ENCODE data around the gene SP140.

The SP140 gene

DNA sequence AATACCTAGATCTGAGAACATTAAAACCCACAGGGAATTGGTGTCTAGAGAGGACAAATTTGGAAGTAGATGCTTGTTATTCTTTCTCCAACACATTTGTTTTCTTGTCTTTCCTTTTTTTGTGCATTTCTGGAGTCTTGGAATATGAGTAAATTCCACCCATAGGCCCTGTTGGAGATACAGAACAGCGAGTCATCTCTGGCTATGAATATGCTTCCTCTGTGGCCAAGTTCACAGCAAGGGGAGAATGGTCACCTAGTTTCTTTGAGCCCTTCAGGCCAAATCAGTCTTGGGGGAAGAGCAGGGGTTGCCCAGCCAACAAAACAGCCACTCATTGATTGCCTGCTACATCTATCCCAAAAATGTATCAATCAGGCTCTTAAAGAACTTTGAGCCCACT, 132.8 kb downstream of the SP140 start:
- no peak overlapping the region for H3K4me3 ChIP-seq (ENCODE audit: low read depth, low read length)
- TF ChIP-seq, protein P1, sequence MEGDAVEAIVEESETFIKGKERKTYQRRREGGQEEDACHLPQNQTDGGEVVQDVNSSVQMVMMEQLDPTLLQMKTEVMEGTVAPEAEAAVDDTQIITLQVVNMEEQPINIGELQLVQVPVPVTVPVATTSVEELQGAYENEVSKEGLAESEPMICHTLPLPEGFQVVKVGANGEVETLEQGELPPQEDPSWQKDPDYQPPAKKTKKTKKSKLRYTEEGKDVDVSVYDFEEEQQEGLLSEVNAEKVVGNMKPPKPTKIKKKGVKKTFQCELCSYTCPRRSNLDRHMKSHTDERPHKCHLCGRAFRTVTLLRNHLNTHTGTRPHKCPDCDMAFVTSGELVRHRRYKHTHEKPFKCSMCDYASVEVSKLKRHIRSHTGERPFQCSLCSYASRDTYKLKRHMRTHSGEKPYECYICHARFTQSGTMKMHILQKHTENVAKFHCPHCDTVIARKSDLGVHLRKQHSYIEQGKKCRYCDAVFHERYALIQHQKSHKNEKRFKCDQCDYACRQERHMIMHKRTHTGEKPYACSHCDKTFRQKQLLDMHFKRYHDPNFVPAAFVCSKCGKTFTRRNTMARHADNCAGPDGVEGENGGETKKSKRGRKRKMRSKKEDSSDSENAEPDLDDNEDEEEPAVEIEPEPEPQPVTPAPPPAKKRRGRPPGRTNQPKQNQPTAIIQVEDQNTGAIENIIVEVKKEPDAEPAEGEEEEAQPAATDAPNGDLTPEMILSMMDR (IDR thresholded peaks at IDR 0.05; ENCODE audit: insufficient read depth, low read length, missing control alignments) = no peak
- DNase-seq (ENCODE audit: low read depth, low spot score) = no peak
- POLR2A ChIA-PET = no interaction called here
- CTCF ChIA-PET = no interaction called here

GRCh38 chr2:230360028-230360427, 134.5 kb downstream of the SP140 start:
- CTCF ChIA-PET = no interaction called here
- TF ChIP-seq, protein P1 (IDR thresholded peaks at IDR 0.05; ENCODE audit: insufficient read depth, low read length, missing control alignments) = no peak
- POLR2A ChIA-PET = no interaction called here
- DNase-seq (ENCODE audit: low read depth, low spot score) = no peak
- H3K4me3 ChIP-seq (ENCODE audit: low read depth, low read length) = no peak overlapping the region

DNA sequence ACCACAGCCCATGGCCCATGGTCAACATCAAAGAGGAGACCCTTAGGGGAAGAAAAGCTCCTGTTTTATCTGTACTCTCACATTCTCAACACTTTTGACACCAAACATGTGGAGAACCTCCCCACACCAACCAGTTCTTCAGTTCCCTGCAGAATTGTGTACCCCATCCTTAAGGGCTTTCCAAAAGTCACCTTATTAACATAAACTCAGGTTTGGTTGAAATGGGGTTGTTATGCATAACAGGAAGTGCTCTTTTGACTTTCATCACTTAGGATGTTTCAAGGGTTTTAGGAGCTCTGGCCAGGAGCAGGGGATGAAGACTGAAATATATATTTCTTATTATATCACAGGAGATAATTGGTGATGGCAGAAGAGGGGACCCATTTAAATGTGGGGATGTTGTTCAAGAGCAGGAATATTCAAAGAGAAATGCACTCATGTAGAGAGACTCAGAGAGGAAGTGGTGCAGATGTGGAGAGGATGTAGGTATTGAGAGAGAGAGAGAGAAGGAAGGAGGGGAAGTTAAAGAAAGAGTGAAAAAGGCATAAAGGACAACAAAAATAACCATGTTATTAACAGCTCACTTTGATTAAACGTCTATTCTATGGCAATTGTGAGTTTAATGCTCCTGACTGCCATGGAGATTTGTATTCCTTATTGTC, 136.6 kb downstream of the SP140 start:
- no peak for DNase-seq (ENCODE audit: low read depth, low spot score)
- H3K4me3 ChIP-seq (ENCODE audit: low read depth, low read length) = no peak overlapping the region
- POLR2A ChIA-PET = no interaction called here
- TF ChIP-seq, protein P1 (IDR thresholded peaks at IDR 0.05; ENCODE audit: insufficient read depth, low read length, missing control alignments) = no peak
- CTCF ChIA-PET = no interaction called here
